Brain pericyte (primary cell): ENCODE results near the gene NUAK2.

ENCODE experiments used
- DNase-seq: peaks from one replicate; pipeline ENCODE4 v3.0.0-alpha.2; 2012; ENCODE audit warnings: low read depth, low spot score

The NUAK2 gene

DNA sequence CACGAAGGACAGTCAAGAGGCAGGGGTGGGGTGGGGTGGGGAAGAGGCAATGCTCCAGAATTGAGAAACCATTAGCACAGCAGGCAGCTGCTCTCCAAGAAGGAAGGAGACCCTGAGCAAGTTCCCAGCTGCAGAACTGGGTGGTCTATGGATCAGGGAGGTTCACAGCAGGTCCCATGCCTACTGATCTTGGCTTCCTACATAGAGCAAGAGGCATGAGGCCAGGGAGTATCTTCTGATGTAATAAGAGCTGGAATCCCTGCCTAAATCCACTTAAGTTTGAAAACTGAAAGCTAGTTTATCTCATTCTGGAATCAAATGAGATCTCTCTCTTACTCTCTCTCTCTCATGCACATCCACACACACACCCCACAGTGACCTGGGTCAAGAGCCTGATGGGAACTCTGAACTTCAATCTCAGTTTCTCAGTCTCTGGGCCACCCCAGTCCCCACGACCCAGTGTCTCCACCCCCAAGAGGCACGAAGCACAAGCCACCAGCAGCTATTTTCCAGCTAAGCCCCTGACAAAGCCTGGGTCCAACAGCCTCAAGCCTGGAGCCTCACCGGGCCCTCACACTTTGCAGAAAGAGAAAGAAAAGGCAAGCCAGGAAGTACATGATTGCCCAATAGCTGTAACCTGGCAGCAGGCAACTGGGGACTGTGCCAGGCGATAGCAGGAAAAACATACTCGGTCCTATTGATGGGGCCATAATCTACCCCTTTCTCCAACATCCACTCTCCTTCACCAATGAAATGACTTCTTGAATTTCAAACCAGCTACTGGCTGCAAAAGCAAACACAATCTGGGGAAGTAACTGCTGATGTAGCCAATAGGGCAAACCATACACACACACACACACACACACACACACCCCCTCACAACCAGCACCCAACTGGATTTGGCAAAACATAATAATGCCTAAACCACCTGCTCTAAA lies 2.2 kb downstream of the NUAK2 start:
- DNase-seq: no peak

DNA sequence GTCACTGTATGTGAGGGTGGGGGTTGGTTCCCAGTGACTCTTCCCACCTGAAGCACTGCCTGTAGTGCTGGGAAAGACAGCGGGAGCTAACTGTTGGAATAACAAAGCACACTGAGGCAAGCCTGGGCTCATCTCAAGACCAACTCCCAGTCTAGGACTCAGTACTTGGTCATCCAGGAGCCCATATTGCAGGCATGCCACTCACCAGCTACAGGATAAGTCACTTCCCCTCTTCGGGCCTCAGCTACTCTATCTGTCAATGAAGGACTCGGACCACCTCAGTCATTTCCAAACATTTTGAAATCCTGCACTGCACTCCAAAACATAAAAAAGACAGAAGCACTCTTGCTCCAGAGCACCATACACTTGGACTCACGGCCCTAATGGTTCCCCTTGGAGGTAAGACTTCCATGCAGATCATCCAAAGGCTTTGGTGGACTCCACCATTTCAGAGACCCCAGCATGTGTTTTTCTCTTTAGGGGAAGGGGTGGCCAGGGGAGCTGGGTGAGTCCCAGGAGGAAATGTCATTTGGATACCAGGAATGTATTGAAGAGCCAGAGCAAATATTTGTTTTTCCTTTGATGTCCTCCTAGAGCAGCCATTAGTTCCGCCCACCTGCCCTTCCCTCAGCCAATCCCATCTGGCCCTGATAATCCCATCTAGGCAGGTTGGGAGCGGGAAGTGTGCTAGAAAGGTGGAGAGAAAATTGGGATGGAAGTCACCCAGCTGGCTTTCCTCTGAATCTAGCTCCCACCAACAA lies 3.1 kb downstream of the NUAK2 start:
- no peak for DNase-seq

DNA sequence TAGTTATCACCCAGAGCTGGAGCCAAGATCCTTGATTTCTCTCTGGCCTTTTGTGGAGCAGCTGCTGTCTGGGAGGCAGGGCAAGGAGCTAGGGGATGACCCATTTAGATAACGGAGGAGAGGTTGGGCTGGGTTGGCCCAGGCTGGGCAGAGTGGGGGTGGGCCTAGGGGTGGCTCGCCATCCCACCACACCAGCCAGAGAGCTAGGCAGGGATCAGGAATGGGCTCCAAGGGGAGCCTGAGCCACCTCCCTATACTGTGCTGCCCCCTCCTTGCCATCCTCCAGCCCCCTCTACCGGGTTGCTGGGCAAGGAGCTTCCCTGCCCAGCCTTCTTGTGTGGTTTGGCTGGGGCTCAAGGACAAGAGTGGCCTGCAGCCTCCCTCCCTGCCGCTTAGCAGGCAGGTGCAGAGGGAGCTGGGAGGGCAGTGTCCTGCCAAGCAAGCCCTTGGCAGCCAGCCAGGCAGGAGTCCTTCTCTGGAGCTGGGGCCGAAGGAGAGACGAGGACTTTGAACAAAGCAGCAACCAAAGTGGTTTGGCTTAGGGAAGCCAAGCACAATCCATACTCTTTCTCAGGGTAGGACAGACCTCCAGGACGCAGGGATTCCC lies 4.1 kb downstream of the NUAK2 start:
- no peak for DNase-seq

DNA sequence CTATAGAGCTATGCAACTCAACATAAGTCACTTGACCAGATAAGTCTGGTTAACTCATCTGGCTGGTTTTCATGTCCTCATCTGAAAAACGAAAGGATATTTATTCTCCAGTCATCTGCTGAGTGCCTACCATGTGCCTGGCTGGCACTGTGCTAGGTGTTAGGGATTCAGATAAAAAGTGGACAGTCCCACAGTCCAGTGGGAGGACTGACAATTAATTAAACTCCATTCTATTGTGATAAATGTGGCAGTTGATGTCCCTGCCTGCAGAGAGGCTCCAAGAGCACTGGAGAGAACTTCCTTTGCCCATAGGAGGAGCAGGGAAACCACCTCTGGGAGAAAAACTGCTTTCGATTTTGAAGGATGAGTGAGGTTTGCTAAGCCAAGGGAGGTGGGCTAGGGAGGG lies 5.4 kb downstream of the NUAK2 start:
- no peak for DNase-seq

DNA sequence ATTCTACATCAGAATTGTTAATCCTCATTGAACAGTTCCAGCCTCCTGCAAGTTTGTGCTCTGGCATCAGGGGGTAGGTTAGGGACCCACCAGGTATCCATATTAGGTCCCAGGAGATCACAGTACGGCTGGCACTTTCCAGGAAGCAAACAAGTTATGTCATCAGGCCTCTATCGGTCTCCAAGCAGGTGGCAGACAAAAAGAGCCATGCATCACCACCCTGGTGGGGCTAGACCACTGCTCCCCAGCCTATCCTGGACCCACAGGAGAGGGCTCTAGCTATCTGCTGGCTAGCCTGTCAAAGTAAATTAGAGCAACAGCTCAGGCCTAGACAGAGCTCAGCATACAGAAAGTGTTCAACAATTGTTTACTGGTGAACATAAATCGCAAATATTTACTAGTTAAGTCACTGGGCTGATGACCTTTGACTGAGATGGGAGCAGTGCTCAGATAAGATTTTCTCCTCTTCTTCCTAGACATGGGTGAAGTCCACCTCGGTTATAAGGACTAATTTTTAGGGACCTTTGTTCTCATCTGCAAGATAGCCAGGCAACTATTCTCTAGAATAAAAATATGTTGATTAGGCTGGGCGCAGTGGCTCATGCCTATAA lies 6.4 kb downstream of the NUAK2 start:
- no peak for DNase-seq

DNA sequence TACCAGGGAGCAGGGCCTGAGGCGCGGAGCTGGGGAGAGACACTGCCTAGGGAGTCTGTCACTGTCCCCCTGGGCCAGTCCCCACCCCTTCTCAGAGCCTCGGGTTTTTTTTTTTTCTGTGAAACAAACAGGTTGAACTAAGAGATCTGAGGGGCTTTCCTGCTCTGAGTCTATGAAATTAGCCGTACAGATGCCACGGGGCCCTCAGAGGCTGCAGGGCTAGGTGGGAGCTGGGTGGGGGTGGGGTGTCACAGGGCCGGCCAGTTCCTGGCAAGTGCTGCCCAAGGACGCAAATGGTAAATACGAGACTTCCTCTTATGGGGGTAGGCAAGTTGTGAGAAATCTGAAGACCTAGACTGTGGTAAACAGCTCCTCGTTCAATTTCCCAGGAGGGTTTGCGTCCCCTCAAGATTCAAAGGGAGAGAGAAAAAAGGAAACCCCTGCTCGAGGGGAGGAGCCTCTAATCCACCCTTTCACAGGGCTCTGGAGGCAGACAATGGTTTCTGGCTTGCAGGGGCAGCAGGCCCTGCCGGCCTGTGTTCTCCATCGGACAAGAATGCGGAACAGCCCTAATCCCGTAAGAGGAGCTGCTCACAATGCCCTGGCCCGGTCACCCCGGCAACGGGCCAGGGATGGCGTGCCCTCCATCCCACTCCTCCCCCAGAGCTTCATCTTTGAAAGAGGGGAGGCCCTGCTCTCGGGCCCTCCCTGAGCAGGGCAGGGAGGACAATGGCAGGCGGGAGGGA lies 7.8 kb downstream of the NUAK2 start:
- no peak for DNase-seq

DNA sequence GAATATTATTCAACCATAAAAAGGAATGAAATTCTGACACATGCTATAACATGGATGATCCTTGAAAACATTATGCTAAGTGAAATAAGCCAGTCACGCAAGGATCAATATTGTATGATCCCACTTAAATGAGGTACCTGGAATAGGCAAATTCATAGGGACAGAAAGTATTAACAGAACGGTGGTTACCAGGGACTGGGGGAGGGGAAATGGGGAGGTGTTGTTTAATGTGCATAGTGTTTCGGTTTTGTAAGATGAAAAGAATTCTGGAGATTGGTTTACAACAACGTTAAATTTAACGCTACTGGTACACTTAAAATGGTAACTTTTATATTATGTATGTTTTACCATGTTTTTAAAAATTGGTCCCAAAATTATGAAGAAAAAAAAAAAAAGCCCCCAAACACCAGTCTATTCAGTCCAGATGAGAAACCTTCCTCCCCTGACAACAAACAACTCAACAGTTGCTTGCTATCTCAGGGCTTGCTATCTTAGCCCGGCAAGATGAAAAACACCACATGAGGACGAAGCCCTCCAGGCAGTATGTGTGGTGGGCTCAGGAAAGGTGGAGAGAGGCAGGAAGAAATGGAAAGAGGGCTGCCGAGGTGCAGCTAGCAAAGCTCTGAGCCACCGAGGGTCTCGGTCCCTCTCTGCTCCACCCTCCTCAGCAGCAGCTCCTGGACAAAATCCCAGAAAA lies 8.5 kb downstream of the NUAK2 start:
- DNase-seq: no peak

DNA sequence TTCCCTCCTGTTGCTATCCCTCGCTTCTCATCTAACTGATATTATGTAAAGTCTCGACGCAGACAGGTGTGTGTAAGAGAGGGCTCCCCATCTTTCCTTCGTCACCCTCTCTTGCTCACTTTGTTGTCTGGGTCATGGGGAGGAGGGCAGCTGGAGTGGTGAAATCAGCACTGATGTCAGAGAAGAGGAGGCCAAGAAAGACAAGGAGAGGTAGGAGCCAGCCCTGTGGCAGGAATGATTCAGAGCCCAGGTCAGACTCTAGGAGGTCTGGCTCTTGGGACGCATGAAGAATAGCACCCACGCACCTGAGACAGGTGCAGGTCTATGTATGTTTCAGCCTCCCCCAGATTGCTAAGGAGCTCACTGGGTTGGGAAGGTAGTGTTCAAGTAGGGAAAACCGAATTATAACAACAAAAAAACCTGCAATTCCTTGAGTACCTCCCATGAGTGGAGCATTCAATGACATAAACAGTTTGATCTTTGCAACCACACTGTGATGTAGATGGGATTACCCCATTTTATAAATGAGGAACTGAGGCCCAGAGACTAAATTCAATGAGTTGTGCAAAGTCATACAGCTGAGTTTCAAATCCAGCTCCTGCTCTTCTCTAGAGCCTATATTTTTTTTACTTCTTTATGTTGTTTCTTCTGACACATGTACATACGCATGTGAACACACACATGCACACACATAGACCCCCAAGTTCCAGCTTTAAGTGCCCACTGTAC lies 10.4 kb downstream of the NUAK2 start:
- DNase-seq: no peak

DNA sequence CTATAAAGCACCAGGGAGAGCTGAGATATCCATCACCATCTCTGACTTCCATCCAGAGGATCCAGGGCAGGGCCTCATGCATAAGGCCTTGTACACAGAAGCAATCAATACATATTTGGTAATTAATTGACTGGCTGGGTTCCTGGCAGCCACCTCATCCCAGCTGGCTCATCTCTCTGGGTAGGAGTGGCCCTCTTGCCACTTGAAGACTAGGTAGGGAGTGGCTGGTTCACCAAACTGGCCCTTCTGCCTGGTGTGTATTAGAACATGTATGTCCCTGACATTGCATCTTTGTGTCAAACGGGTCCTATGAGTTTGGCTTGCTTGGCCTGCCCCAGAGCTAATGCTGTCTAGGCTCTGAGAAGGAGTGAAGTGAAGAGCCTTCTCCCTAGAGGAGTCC lies 11.8 kb downstream of the NUAK2 start:
- no peak for DNase-seq

DNA sequence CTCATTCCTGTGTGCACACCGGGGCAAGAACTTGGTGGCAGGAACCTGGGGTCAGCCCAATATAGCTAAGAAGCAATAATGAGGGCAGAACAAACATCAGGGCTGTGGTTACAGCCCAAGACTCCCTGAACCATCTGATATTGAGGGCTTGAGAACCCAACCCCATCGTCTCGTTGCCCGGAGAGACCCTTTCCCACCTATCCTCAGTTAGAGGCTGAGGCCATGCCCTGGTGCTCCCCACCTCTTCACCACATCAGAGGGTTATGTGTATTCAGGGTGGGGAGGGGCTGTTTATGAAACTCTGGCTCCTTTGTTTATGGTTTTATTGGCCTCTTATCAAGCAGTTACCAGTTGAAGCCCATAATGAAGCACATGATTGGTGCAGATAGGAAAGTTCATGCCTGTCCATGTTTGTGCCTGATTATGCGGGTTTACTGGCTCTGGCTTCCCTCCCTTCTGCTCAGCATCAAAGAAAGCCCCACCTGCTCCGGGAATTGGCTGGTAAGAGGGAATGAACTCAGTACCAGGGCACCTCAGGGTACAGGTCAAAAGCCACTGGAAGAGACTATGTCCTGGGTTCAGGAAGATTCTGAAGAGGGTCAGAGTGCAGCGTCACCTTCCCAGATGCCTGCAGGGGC lies 14.5 kb downstream of the NUAK2 start:
- DNase-seq: no peak

DNA sequence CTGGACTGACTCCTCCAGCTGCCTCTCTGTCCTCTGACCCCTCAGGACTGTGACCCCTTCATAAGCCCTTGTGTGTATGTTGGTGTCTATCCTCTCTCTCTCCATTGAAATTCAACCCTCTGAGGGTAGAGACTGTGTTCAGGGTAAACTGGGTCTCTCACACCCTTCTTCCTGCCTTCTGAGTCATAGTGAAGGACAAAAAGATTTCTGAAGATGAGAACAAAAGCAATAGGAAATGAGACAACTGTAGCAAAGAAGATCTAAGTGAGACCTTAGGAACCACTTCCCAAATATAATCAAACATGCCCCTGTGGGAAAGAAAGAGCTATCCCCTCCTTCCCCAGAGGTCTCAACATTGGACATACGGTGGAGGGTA lies 16.9 kb downstream of the NUAK2 start:
- no peak for DNase-seq

DNA sequence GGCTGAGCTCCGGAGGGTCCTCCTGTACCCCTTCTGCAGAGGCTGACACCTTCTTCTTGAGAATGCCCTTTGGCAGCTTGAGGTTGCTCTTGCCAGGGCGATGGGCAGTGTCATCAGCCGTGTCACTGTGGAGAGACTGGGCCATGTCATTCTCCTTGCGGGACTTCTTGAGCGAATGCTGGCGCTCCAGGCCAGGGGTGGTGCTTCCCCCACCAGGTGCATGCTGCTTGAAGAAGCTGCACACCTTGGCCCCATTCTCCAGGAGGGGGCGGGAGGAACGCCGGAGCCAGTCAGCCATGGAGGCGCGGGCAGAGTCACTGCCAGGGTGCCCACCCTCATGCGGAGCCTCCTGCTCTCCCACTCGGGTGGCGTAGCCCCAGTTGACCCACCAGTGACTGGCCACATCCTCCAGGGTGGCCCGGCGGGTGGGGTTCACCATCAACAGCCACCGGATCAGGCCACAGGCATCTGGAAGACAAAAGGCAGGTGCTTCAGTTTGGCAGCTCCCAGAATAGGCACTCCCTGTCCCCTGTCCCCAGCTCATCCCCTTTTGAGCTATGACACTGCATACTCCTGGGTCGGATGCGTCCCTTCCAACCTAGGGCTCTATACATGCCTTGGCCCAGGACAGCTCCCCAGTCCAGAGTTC lies 17.4 kb downstream of the NUAK2 start:
- no peak for DNase-seq

DNA sequence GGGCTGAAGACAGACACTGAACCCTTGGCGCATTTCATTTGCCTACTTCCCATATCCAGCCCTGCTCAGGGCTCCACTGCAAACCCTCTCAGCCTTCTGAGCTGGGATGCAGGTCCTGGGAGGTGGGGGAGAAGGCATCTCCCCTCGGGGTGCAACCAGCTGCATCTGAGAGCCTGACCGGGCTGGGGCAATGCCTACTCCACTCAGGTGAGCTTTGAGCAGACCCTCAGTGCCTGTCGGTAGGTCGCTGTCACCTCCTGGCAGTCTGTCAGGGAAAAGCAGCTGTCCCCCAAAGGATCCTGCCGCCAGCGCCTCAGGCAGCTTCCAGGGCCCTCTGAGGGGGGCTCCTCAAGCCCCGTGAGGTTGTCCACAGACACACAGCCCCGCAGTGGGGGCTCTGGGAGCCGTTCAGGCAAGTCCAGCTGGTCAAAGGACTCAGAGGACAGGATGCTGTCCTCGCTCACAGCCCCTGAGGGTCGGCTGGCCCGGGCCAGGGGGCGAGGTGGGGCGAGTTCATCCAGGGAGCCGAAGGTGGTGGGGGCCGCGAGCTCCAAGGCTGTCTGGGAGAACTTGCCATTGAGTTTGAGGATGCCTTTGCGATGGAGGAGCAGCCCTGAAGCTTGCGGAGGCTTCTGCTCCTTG lies 18.2 kb downstream of the NUAK2 start:
- DNase-seq: no peak

DNA sequence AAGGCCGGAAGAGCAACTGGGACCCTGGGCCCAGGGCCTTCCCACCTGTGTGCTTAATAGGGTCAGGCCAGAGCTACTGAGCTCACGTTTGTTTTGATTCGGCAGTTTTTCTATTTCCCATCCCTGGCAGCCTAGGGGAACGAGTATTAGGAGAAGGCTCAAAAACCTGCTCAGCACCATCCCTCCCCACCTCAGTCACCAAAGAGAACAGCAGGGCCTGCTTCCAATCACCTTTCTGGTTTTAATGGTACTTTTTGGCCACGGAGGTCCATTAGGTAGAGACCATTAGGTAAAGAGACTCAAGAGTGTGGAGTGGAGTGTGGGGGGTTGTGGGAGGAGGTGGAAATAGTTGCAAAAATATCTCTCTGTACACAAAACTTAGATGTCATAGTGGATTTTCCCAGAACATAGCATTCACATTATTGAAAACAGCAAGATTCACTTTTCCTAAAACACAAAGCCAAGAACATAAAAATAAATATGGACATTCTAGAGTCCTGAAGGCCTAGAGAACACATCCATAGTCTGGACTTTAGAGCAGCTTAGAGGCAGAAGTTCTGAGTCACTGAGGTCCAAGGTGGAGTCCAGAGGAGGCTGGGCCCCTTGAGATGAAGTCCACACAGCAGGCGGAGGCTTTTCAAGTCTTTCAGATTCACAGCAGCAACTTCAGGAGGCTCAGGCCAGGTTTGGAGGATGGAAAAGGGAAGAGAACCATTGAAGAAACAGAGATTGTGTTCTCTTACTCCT lies 19.5 kb downstream of the NUAK2 start:
- no peak for DNase-seq

DNA sequence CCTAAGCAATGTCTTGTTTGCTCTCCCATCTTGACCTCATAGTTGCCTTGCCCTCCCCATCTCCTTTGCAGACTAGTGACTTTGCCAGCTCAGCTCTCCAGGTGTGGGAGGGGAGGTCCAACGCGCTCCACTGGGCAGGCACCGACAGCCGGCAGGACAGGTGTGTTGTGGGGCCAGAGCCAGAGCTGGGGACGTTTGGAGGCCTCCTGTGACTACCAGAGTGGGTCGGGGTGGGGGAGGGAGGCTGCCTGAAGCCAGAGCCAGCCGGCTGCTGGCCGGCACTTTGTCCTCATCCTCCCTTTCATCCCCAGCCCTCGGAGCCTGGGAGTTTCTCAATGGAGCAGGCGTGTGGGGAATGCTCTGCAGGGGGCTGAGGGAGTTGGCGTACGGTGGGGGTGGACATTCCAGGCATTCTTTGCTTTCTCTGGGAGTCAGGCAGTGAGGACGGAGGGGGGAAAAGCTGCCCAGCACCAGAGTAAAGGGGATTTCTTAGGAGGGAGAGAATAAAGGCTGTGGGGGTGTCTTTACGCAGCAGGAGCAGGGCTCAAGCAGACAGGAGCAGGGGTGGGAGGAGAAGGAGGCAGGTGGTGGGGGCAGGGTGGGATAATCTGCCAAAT lies 20.2 kb downstream of the NUAK2 start:
- no peak for DNase-seq

DNA sequence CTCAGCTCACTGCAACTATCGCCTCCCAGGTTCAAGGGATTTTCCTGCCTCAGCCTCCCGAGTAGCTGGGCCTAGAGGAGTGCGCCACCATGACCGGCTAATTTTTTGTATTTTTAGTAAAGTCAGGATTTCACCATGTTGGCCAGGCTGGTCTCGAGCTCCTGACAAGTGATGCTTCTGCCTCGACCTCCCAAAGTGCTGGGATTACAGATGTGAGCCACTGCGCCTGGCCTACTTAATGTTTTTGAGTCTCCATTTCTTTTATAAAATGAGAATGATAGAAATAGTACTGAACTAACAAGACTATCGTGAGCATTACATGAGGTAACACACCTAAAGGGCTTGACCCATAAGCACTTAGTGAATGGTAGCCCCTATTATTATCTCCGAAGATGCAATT lies 21.4 kb downstream of the NUAK2 start:
- no peak for DNase-seq

DNA sequence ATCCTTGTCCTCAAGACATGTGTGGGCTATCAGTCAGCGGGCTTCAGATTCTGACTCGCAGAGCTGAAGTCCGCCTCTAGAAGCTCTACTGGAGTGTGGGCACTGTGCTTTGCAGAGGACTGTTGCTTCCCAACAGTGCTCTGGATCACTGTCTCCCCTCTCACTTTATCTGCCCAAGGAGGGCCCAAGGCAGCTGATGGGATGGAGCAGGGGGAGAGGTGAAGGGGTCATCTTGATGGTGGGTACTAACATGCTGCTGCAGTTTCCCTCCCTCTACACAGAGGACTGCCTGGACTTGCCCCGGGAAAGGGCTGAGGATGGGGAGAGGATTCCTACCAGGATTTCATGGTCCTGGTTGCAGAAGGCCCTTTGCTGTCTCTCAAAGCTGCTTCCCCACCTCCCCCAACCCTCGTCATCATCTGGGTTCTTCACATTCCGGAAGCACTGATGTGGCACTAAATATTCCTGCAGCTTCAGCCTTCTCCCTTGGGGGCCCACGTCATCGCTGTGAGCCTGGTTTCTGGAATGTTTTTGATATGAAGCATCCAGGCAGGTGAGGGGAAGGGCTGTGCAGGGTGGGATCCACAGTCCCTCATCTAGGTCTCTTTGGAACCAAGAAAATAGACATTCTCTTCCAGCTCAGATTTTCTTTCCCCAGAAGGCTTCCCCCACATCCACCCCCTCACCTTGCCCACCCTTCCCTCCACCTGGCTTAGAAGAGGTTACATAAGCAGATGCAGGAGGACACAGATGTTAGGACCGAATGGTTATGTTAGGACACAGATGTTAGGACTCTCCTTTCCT lies 23.2 kb downstream of the NUAK2 start:
- DNase-seq: no peak
